K562 (cell line): ENCODE results near the gene PPP1R13L. TPM values are rescaled to one million over a fixed set of nuclear protein-coding genes. Genes with fewer than 3 reads are reported as not detected.

Experiments used
- ADNP ChIP-seq: fragments of 200-800 bp; sonication (Bioruptor generic); IDR thresholded peaks from 2 replicates; pipeline ENCODE4 v1.6.1; 2016; ENCODE audit warnings: missing genetic modification characterization, missing compliant biosample characterization
- CHD4 ChIP-seq: fragments of 200-600 bp; sonication (generic); IDR thresholded peaks from 3 replicates; pipeline ENCODE4 v1.6.1; 2012; ENCODE audit warnings: low read depth, mild to moderate bottlenecking, mixed read lengths, low read length, inconsistent platforms; ENCODE audit not compliant: insufficient read depth, insufficient replicate concordance, poor library complexity, severe bottlenecking
- CREB1 ChIP-seq, 2 experiments: sonication (generic) in 1 of 2; formaldehyde crosslinking in 1 of 2; IDR thresholded peaks; 2 replicates each; pipeline versions ENCODE4 v1.6.1 to v1.8.0; 2012 to 2022; ENCODE audit warnings: inconsistent platforms in 1 of 2, mild to moderate bottlenecking in 1 of 2, missing genetic modification reagents in 1 of 2, moderate library complexity in 1 of 2
- EP400 ChIP-seq: fragments of 450-650 bp; IDR thresholded peaks from 2 replicates; pipeline ENCODE4 v1.6.1; 2017; ENCODE audit warnings: antibody characterized with exemption, mild to moderate bottlenecking, moderate library complexity
- HCFC1 ChIP-seq: IDR thresholded peaks from 2 replicates; pipeline ENCODE4 v1.6.1; 2012; ENCODE audit warnings: low read depth, low read length, improper control_type of control experiment
- JUN ChIP-seq, 2 experiments: sonication (generic) in 1 of 2; formaldehyde crosslinking in 1 of 2; IDR thresholded peaks; 2 replicates each; pipeline versions ENCODE4 v1.6.1 to v1.8.0; 2012 to 2022; ENCODE audit warnings: borderline replicate concordance in 2 of 2, mild to moderate bottlenecking in 2 of 2, improper control_type of control experiment in 1 of 2, low read depth in 1 of 2, low read length in 1 of 2, missing genetic modification reagents in 1 of 2
- KHSRP ChIP-seq: fragments of 450-650 bp; IDR thresholded peaks from 2 replicates; pipeline ENCODE4 v1.6.1; 2017
- NBN ChIP-seq: fragments of 450-650 bp; IDR thresholded peaks from 2 replicates; pipeline ENCODE4 v1.6.1; 2016; ENCODE audit warnings: low read depth, mild to moderate bottlenecking
- PHTF2 ChIP-seq: fragments of 250-450 bp; sonication (Bioruptor Pico); IDR thresholded peaks from 2 replicates; pipeline ENCODE4 v1.5.0; 2021; ENCODE audit warnings: mild to moderate bottlenecking
- PRDM10 ChIP-seq: fragments of 450-650 bp; IDR thresholded peaks from 2 replicates; pipeline ENCODE4 v1.6.1; 2018; ENCODE audit not compliant: partially characterized antibody
- RBBP5 ChIP-seq: fragments of 200-600 bp; sonication (generic); IDR thresholded peaks from 2 replicates; pipeline ENCODE4 v1.6.1; 2012; ENCODE audit warnings: borderline replicate concordance, mild to moderate bottlenecking, low read length, control low read depth, inconsistent platforms; ENCODE audit not compliant: insufficient read depth, poor library complexity, severe bottlenecking
- SIN3B ChIP-seq: fragments of 450-650 bp; IDR thresholded peaks from 2 replicates; pipeline ENCODE4 v1.6.1; 2017; ENCODE audit warnings: low read depth, mild to moderate bottlenecking, moderate library complexity
- SMARCE1 ChIP-seq: fragments of 450-650 bp; IDR thresholded peaks from 2 replicates; pipeline ENCODE4 v1.7.1; 2016; ENCODE audit warnings: mild to moderate bottlenecking
- TEAD2 ChIP-seq: fragments of 450-650 bp; IDR thresholded peaks from 2 replicates; pipeline ENCODE4 v1.6.1; 2016; ENCODE audit warnings: missing genetic modification characterization, control low read depth, missing compliant biosample characterization
- TGIF2 ChIP-seq: sonication (generic); formaldehyde crosslinking; IDR thresholded peaks from 2 replicates; pipeline ENCODE4 v1.8.1; 2022; ENCODE audit warnings: mild to moderate bottlenecking, missing genetic modification reagents, moderate library complexity
- ZFX ChIP-seq: sonication (generic); formaldehyde crosslinking; IDR thresholded peaks from 2 replicates; pipeline ENCODE4 v1.8.0; 2022; ENCODE audit warnings: mild to moderate bottlenecking, missing genetic modification reagents, moderate library complexity
- ZNF282 ChIP-seq: sonication (generic); formaldehyde crosslinking; IDR thresholded peaks from 2 replicates; pipeline ENCODE4 v1.8.1; 2023; ENCODE audit warnings: missing genetic modification reagents
- ZNF354B ChIP-seq: fragments of 250-450 bp; sonication (Bioruptor Pico); IDR thresholded peaks from 2 replicates; pipeline ENCODE4 v1.4.0; 2020
- ZNF445 ChIP-seq: fragments of 250-450 bp; sonication (Bioruptor Pico); IDR thresholded peaks from 2 replicates; pipeline ENCODE4 v1.4.0; 2020; ENCODE audit warnings: low read depth, mild to moderate bottlenecking, moderate library complexity
- polyA plus RNA-seq, 8 experiments: library from polyadenylated mRNA; depleted of rRNA in 4 of 8; stranded (reverse) in 5 of 8; unstranded in 3 of 8; fragments of >200 nt; fragmentation: Nextera tagmentation in 2 of 8; fragmentation: Illumina TruSeq in 1 of 8; extraction: Ambion mirVana in 2 of 8; extraction: Trizol in 1 of 8; gene quantifications; 2 replicates each; pipeline versions ENCODE4 v1.2.1 to v1.2.3, GENCODE V29; 2011 to 2014; ENCODE audit warnings: inconsistent platforms in 1 of 8, missing spikeins in 1 of 8
- total RNA-seq, 7 experiments: library from RNA; depleted of rRNA in 6 of 7; stranded (reverse); fragments of >200 nt in 6 of 7; fragmentation: Illumina TruSeq in 2 of 7; extraction: Trizol in 2 of 7; gene quantifications; 2 replicates each; pipeline versions ENCODE4 v1.2.1 to v1.2.3, GENCODE V29; 2011 to 2021; ENCODE audit warnings: low replicate concordance in 1 of 7
- TF ChIP-seq, protein P1 (sequence below): fragments of 250-450 bp; sonication (Bioruptor Pico); IDR thresholded peaks from 2 replicates; pipeline ENCODE4 v1.4.0; 2020
- TF ChIP-seq, protein P2 (sequence below): conservative IDR thresholded peaks from 2 replicates; pipeline ENCODE4 v1.6.1; 2011; ENCODE audit warnings: low read depth, mild to moderate bottlenecking, low read length; ENCODE audit not compliant: control insufficient read depth

PPP1R13L gene
- total and polyA plus RNA-seq, 9 of the 15 experiments (the other 6 are each of a cell fraction or from before 2014, with no cell fraction given), result 0.32 to 6.7 (median 2.0) TPM

DNA sequence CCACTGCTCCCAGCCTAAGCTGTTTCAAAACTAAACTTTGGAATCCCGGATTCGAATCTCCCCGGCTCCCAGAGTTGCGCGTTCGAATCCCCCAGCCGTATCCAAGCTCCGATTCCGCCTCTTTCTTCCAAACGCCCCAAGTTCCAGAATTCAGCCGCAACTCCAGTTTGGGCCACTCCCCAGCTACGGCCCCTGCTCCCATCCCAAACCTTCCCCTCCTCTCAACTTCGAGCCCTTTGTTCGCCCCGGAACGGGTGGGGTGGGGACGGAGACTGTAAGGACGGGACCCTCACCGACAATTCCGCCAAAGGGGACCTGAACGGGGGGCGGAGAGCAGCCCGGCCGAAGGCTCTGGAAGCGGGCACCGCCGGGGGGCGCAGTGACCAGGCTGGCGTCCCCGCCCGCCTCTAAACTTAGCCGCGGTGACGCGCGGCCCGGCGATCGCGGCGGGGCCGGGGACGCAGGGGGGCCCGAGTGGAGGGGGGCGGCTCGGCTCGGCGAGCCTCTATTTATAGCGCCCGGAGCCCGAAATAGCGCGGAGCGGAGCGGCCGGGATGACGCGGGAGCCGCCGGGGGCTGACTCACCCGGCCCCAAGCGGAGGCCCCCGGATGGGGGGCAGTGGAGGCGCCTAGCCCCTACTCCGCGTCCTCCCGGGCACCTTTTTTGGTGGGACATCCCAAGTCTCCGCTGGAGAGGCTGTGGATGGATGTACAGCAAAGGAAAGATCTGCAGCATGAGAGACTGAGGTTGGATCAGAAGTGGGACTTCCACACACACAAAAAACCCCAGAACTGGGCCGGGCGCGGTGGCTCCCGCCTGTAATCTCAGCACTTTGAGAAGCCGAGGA, 23.7 kb upstream of the PPP1R13L start (continued):
- TF ChIP-seq, protein P1, sequence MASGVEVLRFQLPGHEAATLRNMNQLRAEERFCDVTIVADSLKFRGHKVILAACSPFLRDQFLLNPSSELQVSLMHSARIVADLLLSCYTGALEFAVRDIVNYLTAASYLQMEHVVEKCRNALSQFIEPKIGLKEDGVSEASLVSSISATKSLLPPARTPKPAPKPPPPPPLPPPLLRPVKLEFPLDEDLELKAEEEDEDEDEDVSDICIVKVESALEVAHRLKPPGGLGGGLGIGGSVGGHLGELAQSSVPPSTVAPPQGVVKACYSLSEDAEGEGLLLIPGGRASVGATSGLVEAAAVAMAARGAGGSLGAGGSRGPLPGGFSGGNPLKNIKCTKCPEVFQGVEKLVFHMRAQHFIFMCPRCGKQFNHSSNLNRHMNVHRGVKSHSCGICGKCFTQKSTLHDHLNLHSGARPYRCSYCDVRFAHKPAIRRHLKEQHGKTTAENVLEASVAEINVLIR (CRISPR knock-in tag), result peak; percentile 24; the same call in 1 of the 2 replicates
- no peak for TF ChIP-seq ZNF282 (CRISPR knock-in tag)
- TF ChIP-seq TEAD2 (tag), result no peak
- TF ChIP-seq, protein P2, sequence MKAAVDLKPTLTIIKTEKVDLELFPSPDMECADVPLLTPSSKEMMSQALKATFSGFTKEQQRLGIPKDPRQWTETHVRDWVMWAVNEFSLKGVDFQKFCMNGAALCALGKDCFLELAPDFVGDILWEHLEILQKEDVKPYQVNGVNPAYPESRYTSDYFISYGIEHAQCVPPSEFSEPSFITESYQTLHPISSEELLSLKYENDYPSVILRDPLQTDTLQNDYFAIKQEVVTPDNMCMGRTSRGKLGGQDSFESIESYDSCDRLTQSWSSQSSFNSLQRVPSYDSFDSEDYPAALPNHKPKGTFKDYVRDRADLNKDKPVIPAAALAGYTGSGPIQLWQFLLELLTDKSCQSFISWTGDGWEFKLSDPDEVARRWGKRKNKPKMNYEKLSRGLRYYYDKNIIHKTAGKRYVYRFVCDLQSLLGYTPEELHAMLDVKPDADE, result no peak
- no peak for TF ChIP-seq TGIF2 (CRISPR knock-in tag)
- no peak for TF ChIP-seq PHTF2
- TF ChIP-seq ZFX, result peak; percentile 77
- TF ChIP-seq ZNF354B (CRISPR knock-in tag), result no peak
- peak; percentile 15; the same call in 1 of the 2 replicates for TF ChIP-seq NBN
- no peak for TF ChIP-seq EP400
- peak; percentile 96 for TF ChIP-seq ADNP (tag)
- TF ChIP-seq HCFC1, result no peak
- TF ChIP-seq CREB1 (IDR thresholded peaks at IDR 0.05), result peak; percentile 32; the same call in 1 of the 2 replicates
- TF ChIP-seq CREB1 (CRISPR knock-in tag; IDR thresholded peaks at IDR 0.05), result peak; percentile 55; the same call in 1 of the 2 replicates
- TF ChIP-seq KHSRP, result no peak
- TF ChIP-seq ZNF445 (CRISPR knock-in tag), result no peak
- 0 out of 2 replicates have a peak, but pooled peaks have one; percentile 35 for TF ChIP-seq JUN (IDR thresholded peaks at IDR 0.05; ENCODE audit: borderline replicate concordance, low read depth, low read length)
- TF ChIP-seq JUN (CRISPR knock-in tag; IDR thresholded peaks at IDR 0.05; ENCODE audit: borderline replicate concordance), result no peak
- TF ChIP-seq SMARCE1, result peak; percentile 52; the same call in 1 of the 2 replicates
- no peak for TF ChIP-seq RBBP5
- TF ChIP-seq CHD4, result peak; percentile 98
- no peak for TF ChIP-seq SIN3B
- peak; percentile 53 for TF ChIP-seq PRDM10
